K562 (cell line): ENCODE measurements around the gene MYOCD. TPM values are rescaled to one million over a fixed set of nuclear protein-coding genes. Genes with fewer than 3 reads are reported as not detected.

Source experiments
- ATAC-seq: fragments of 200-7000 bp; cut with Tn5 transposase; 3 replicates; pipeline ENCODE4 v1.9.1; 2020; ENCODE audit warnings: moderate library complexity
- BruUV-seq: library from RNA; stranded (reverse); fragments of 400-500 nt; replicated peaks from 2 replicates; lab custom pipeline; 2021; lab: Mats Ljungman, UMichigan
- CTCF ChIA-PET: fragments of 300-600 bp; formaldehyde crosslinking; extraction: SDS; loops from one replicate; lab custom pipeline; 2021; ENCODE audit warnings: low intra/inter-chr PET ratio; lab: Yijun Ruan, JAX
- POLR2A ChIA-PET: fragments of 300-600, 350-650 bp; sonication (Branson Sonifier 250); formaldehyde crosslinking; extraction: SDS; loops from one replicate; lab custom pipeline; 2021; ENCODE audit warnings: antibody characterized with exemption, inconsistent platforms; lab: Yijun Ruan, JAX
- DNase-seq, 4 experiments: peaks; one replicate each; pipeline versions ENCODE4 v3.0.0 to v3.0.0-alpha.2; 2011 to 2018; ENCODE audit warnings: low spot score in 3 of 4, mixed read lengths in 3 of 4; ENCODE audit errors: extremely low read depth in 1 of 4
- FAIRE-seq: peaks from 2 replicates; lab custom pipeline; 2011; peaks lifted over from hg19 to GRCh38; lab: Jason Lieb, UNC
- H2AFZ ChIP-seq: 2 replicates; pipeline ENCODE4 v1.6.0; 2011; ENCODE audit warnings: low read depth, low read length, control low read depth, inconsistent platforms
- H3K27ac ChIP-seq: fragments of 200-600 bp; 3 replicates; pipeline ENCODE4 v1.8.0; 2011; ENCODE audit warnings: low read depth, mild to moderate bottlenecking, control low read depth, inconsistent platforms, low read length, moderate library complexity, mixed read lengths; ENCODE audit errors: extremely low read depth
- H3K27me3 ChIP-seq, 2 experiments: fragments of 300-600 bp in 1 of 2; 2 replicates in 1 of 2; 3 replicates in 1 of 2; pipeline versions ENCODE4 v1.6.0 to v1.8.0; 2011; ENCODE audit warnings: inconsistent platforms in 2 of 2, low read length in 2 of 2, mild to moderate bottlenecking in 1 of 2, mixed read lengths in 1 of 2, moderate library complexity in 1 of 2; ENCODE audit not compliant: control insufficient read depth in 2 of 2, insufficient read depth in 2 of 2
- H3K36me3 ChIP-seq: fragments of 300-600 bp; 3 replicates; pipeline ENCODE4 v1.8.0; 2011; ENCODE audit warnings: mild to moderate bottlenecking, low read length, inconsistent platforms; ENCODE audit not compliant: control insufficient read depth, insufficient read depth
- H3K4me1 ChIP-seq, 2 experiments: fragments of 200-600 bp in 1 of 2; replicated peaks in 1 of 2; 2 replicates in 1 of 2; 3 replicates in 1 of 2; pipeline versions ENCODE4 v1.5.1 to v1.8.0; 2011; ENCODE audit warnings: inconsistent platforms in 2 of 2, low read length in 2 of 2, mild to moderate bottlenecking in 1 of 2, mixed read lengths in 1 of 2, moderate library complexity in 1 of 2; ENCODE audit not compliant: control insufficient read depth in 2 of 2, insufficient read depth in 2 of 2
- H3K4me2 ChIP-seq: 2 replicates; pipeline ENCODE4 v1.6.1; 2011; ENCODE audit warnings: low read length, control low read depth, inconsistent platforms, mixed read lengths; ENCODE audit not compliant: insufficient read depth
- H3K4me3 ChIP-seq: fragments of 200-600 bp; sonication (generic), shearing (Covaris generic); 2 replicates; pipeline ENCODE4 v1.5.1; 2016; ENCODE audit warnings: control low read depth, inconsistent platforms
- H3K79me2 ChIP-seq: fragments of 200-600 bp; 3 replicates; pipeline ENCODE4 v1.8.0; 2011; ENCODE audit warnings: low read length, inconsistent platforms; ENCODE audit not compliant: control insufficient read depth, insufficient read depth
- H3K9ac ChIP-seq, 2 experiments: 2 replicates each; pipeline versions ENCODE4 v1.6.0 to v1.6.1; 2011; ENCODE audit warnings: low read depth in 2 of 2, low read length in 2 of 2, control low read depth in 1 of 2, inconsistent platforms in 1 of 2, mild to moderate bottlenecking in 1 of 2, mixed read lengths in 1 of 2; ENCODE audit not compliant: insufficient read depth in 1 of 2
- H3K9me1 ChIP-seq: one replicate; pipeline ENCODE4 v1.6.0; 2011; ENCODE audit warnings: inconsistent platforms, mild to moderate bottlenecking, low read length, moderate library complexity; ENCODE audit not compliant: control insufficient read depth, insufficient read depth
- H3K9me3 ChIP-seq: replicated peaks from 2 replicates; pipeline ENCODE4 v1.5.1; 2011; ENCODE audit warnings: low read depth, low read length, inconsistent platforms; ENCODE audit not compliant: control insufficient read depth, insufficient read depth
- H4K20me1 ChIP-seq: replicated peaks from 2 replicates; pipeline ENCODE4 v1.6.1; 2011; ENCODE audit warnings: low read length, inconsistent platforms, mixed read lengths; ENCODE audit not compliant: control insufficient read depth, insufficient read depth
- ASH1L ChIP-seq: fragments of 450-650 bp; IDR thresholded peaks from 2 replicates; pipeline ENCODE4 v1.6.1; 2018; ENCODE audit warnings: borderline replicate concordance, mild to moderate bottlenecking, low read depth; ENCODE audit not compliant: partially characterized antibody
- FUS ChIP-seq: fragments of 200-400 bp; formaldehyde crosslinking; optimal IDR thresholded peaks from 2 replicates; pipeline ENCODE3; 2017; ENCODE audit warnings: low read depth, low read length
- HDAC8 ChIP-seq: fragments of 450-650 bp; IDR thresholded peaks from 2 replicates; pipeline ENCODE4 v1.6.1; 2016; ENCODE audit warnings: mild to moderate bottlenecking, missing genetic modification characterization, moderate library complexity, missing compliant biosample characterization
- KHSRP ChIP-seq: fragments of 450-650 bp; IDR thresholded peaks from 2 replicates; pipeline ENCODE4 v1.6.1; 2017
- SIX5 ChIP-seq, 2 experiments: IDR thresholded peaks; 2 replicates each; pipeline ENCODE4 v1.6.1; 2011; ENCODE audit warnings: low read length in 2 of 2, borderline replicate concordance in 1 of 2, low read depth in 1 of 2, mild to moderate bottlenecking in 1 of 2, moderate library complexity in 1 of 2; ENCODE audit not compliant: insufficient read depth in 1 of 2
- SMAD2 ChIP-seq: fragments of 150-350 bp; IDR thresholded peaks from 2 replicates; pipeline ENCODE4 v1.6.1; 2014; ENCODE audit warnings: low read depth, mild to moderate bottlenecking, low read length
- SMAD4 ChIP-seq: fragments of 250-450 bp; sonication (Bioruptor Pico); conservative IDR thresholded peaks from 2 replicates; pipeline ENCODE4 v1.8.0; 2021; ENCODE audit warnings: inconsistent platforms, mild to moderate bottlenecking, moderate library complexity
- SMARCC2 ChIP-seq: fragments of 450-650 bp; IDR thresholded peaks from 2 replicates; pipeline ENCODE4 v1.6.1; 2017; ENCODE audit warnings: antibody characterized with exemption, moderate library complexity, mild to moderate bottlenecking, low read depth
- ZNF121 ChIP-seq: sonication (generic); formaldehyde crosslinking; conservative IDR thresholded peaks from 2 replicates; pipeline ENCODE4 v1.8.0; 2022; ENCODE audit warnings: missing genetic modification reagents
- ZNF217 ChIP-seq: sonication (generic); formaldehyde crosslinking; IDR thresholded peaks from 2 replicates; pipeline ENCODE4 v1.8.0; 2022; ENCODE audit warnings: mild to moderate bottlenecking, missing genetic modification reagents
- ZNF561 ChIP-seq: fragments of 450-650 bp; formaldehyde crosslinking; conservative IDR thresholded peaks from 2 replicates; pipeline ENCODE4 v1.4.0; 2020; ENCODE audit warnings: mild to moderate bottlenecking, moderate library complexity
- WGBS: fragments of 100-300 bp; shearing (Covaris generic); methylation state at CpG from one replicate; pipeline ENCODE4 v1.1.6; 2016; ENCODE audit warnings: low coverage, mixed read lengths; ENCODE audit not compliant: insufficient coverage; ENCODE audit errors: missing lambda C conversion rate; 5-methylcytosine and 5-hydroxymethylcytosine counted together
- in situ Hi-C: fragments of 300-500 bp; cut with MboI; formaldehyde crosslinking; loops from 4 replicates; pipeline ENCODE4 v1.15.0; 2018; ENCODE audit warnings: inconsistent platforms, mixed read lengths
- intact Hi-C: fragments of 100-400 bp; cut with micrococcal nuclease; formaldehyde crosslinking; loops from 2 replicates; pipeline ENCODE4 v1.14.2; 2022
- polyA plus RNA-seq, 8 experiments: library from polyadenylated mRNA; depleted of rRNA in 4 of 8; stranded (reverse) in 5 of 8; unstranded in 3 of 8; fragments of >200 nt; fragmentation: Nextera tagmentation in 2 of 8; fragmentation: Illumina TruSeq in 1 of 8; extraction: Ambion mirVana in 2 of 8; extraction: Trizol in 1 of 8; gene quantifications; 2 replicates each; pipeline versions ENCODE4 v1.2.1 to v1.2.3, GENCODE V29; 2011 to 2014; ENCODE audit warnings: inconsistent platforms in 1 of 8, missing spikeins in 1 of 8
- total RNA-seq, 7 experiments: library from RNA; depleted of rRNA in 6 of 7; stranded (reverse); fragments of >200 nt in 6 of 7; fragmentation: Illumina TruSeq in 2 of 7; extraction: Trizol in 2 of 7; gene quantifications; 2 replicates each; pipeline versions ENCODE4 v1.2.1 to v1.2.3, GENCODE V29; 2011 to 2021; ENCODE audit warnings: low replicate concordance in 1 of 7
- TF ChIP-seq, protein P1 (sequence below): fragments of 250-450 bp; sonication (Bioruptor Pico); IDR thresholded peaks from 2 replicates; pipeline ENCODE4 v1.4.0; 2020
- TF ChIP-seq, protein P2 (sequence below): fragments of 200-800 bp; sonication (Bioruptor generic); IDR thresholded peaks from 2 replicates; pipeline ENCODE4 v1.6.1; 2016; ENCODE audit warnings: missing genetic modification characterization, missing compliant biosample characterization

Gene MYOCD
- total and polyA plus RNA-seq, 9 of the 15 experiments (the other 6 are each of a cell fraction or from before 2014, with no cell fraction given) = not detected

DNA sequence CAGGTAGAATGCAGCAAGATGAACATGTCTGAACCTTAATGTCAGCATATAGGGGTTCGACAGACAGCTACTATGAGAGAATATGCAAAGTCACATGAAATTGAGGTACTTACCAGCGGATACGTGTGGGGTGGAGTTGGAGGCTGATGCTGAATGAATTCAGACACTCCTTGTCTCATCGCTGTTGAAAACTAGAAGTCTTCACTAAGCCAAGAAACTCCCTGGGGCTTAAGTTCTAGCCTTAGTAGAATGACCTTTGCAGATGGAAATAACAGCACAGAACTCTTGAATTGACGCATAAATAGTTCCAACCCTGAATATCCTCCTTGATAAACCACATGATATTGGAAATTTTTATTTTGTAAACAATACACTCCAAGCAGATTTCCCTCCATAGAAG is 32.9 kb upstream of the MYOCD start:
- Histone ChIP-seq H3K9ac (no peak overlapping the region), H2AFZ (no peak overlapping the region), H3K4me1 (no peaks in the 10 kb centered on the region), H3K4me3 (no peak overlapping the region), H3K27ac (no peak overlapping the region), H4K20me1 (no peaks in the 10 kb centered on the region), H3K36me3 (no peaks in the 10 kb centered on the region), H3K79me2 (no peaks in the 10 kb centered on the region), H3K27me3 (peaks cover 0 to 4% of the 10 kb centered on the region in 2 experiments; a peak in 1 of 5 replicates), H3K9me1 (no peaks in the 10 kb centered on the region), H3K4me2 (no peak overlapping the region), H3K9me3 (no peaks in the 10 kb centered on the region)
- FAIRE-seq = no peak
- in situ Hi-C loops = no loop called here
- 0% methylated on average over 5 of the region's 5 CpGs for WGBS
- no peak for DNase-seq
- CTCF ChIA-PET = no interaction called here
- ATAC-seq = no peak
- POLR2A ChIA-PET = no interaction called here
- intact Hi-C loops = no loop called here
- BruUV-seq = no TSS peak
- TF ChIP-seq, protein P1, sequence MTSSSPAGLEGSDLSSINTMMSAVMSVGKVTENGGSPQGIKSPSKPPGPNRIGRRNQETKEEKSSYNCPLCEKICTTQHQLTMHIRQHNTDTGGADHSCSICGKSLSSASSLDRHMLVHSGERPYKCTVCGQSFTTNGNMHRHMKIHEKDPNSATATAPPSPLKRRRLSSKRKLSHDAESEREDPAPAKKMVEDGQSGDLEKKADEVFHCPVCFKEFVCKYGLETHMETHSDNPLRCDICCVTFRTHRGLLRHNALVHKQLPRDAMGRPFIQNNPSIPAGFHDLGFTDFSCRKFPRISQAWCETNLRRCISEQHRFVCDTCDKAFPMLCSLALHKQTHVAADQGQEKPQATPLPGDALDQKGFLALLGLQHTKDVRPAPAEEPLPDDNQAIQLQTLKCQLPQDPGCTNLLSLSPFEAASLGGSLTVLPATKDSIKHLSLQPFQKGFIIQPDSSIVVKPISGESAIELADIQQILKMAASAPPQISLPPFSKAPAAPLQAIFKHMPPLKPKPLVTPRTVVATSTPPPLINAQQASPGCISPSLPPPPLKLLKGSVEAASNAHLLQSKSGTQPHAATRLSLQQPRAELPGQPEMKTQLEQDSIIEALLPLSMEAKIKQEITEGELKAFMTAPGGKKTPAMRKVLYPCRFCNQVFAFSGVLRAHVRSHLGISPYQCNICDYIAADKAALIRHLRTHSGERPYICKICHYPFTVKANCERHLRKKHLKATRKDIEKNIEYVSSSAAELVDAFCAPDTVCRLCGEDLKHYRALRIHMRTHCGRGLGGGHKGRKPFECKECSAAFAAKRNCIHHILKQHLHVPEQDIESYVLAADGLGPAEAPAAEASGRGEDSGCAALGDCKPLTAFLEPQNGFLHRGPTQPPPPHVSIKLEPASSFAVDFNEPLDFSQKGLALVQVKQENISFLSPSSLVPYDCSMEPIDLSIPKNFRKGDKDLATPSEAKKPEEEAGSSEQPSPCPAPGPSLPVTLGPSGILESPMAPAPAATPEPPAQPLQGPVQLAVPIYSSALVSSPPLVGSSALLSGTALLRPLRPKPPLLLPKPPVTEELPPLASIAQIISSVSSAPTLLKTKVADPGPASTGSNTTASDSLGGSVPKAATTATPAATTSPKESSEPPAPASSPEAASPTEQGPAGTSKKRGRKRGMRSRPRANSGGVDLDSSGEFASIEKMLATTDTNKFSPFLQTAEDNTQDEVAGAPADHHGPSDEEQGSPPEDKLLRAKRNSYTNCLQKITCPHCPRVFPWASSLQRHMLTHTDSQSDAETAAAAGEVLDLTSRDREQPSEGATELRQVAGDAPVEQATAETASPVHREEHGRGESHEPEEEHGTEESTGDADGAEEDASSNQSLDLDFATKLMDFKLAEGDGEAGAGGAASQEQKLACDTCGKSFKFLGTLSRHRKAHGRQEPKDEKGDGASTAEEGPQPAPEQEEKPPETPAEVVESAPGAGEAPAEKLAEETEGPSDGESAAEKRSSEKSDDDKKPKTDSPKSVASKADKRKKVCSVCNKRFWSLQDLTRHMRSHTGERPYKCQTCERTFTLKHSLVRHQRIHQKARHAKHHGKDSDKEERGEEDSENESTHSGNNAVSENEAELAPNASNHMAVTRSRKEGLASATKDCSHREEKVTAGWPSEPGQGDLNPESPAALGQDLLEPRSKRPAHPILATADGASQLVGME (CRISPR knock-in tag) = no peak
- TF ChIP-seq SMAD4 (CRISPR knock-in tag) (no peak), ZNF121 (CRISPR knock-in tag) (no peak), SMAD2 (no peak), FUS (no peak), ZNF561 (CRISPR knock-in tag) (no peak), SMARCC2 (no peak), ASH1L (no peak), HDAC8 (tag) (no peak), SIX5 (IDR thresholded peaks at IDR 0.05; ENCODE audit: borderline replicate concordance in 1 of 2, insufficient read depth in 1 of 2, low read depth in 1 of 2, low read length in 2 of 2) (no peak), KHSRP (no peak), ZNF217 (CRISPR knock-in tag) (no peak)
- TF ChIP-seq, protein P2, sequence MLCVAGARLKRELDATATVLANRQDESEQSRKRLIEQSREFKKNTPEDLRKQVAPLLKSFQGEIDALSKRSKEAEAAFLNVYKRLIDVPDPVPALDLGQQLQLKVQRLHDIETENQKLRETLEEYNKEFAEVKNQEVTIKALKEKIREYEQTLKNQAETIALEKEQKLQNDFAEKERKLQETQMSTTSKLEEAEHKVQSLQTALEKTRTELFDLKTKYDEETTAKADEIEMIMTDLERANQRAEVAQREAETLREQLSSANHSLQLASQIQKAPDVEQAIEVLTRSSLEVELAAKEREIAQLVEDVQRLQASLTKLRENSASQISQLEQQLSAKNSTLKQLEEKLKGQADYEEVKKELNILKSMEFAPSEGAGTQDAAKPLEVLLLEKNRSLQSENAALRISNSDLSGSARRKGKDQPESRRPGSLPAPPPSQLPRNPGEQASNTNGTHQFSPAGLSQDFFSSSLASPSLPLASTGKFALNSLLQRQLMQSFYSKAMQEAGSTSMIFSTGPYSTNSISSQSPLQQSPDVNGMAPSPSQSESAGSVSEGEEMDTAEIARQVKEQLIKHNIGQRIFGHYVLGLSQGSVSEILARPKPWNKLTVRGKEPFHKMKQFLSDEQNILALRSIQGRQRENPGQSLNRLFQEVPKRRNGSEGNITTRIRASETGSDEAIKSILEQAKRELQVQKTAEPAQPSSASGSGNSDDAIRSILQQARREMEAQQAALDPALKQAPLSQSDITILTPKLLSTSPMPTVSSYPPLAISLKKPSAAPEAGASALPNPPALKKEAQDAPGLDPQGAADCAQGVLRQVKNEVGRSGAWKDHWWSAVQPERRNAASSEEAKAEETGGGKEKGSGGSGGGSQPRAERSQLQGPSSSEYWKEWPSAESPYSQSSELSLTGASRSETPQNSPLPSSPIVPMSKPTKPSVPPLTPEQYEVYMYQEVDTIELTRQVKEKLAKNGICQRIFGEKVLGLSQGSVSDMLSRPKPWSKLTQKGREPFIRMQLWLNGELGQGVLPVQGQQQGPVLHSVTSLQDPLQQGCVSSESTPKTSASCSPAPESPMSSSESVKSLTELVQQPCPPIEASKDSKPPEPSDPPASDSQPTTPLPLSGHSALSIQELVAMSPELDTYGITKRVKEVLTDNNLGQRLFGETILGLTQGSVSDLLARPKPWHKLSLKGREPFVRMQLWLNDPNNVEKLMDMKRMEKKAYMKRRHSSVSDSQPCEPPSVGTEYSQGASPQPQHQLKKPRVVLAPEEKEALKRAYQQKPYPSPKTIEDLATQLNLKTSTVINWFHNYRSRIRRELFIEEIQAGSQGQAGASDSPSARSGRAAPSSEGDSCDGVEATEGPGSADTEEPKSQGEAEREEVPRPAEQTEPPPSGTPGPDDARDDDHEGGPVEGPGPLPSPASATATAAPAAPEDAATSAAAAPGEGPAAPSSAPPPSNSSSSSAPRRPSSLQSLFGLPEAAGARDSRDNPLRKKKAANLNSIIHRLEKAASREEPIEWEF (CRISPR knock-in tag) = no peak
